A549 (cell line): ENCODE measurements around the gene EPN2.

Experiments used
- CBX8 ChIP-seq: fragments of 200-600 bp; sonication (generic); IDR thresholded peaks from 2 replicates; pipeline ENCODE4 v1.6.1; 2016
- MAX ChIP-seq: IDR thresholded peaks from 2 replicates; pipeline ENCODE4 v1.6.1; 2012
- MYC ChIP-seq: IDR thresholded peaks from 2 replicates; pipeline ENCODE4 v1.6.1; 2012; ENCODE audit warnings: mild to moderate bottlenecking, inconsistent platforms, low read length, improper control_type of control experiment, borderline replicate concordance
- NR3C1 ChIP-seq: fragments of >200 bp; sonication (Bioruptor Twin); formaldehyde crosslinking; IDR thresholded peaks from 3 replicates; pipeline ENCODE4 v1.6.1; 2017
- PBX3 ChIP-seq: IDR thresholded peaks from 2 replicates; pipeline ENCODE4 v1.6.1; 2012
- PHF8 ChIP-seq: fragments of 200-600 bp; sonication (generic); IDR thresholded peaks from 2 replicates; pipeline ENCODE4 v1.6.1; 2016; ENCODE audit warnings: low read depth, mild to moderate bottlenecking, antibody characterized with exemption, moderate library complexity, borderline replicate concordance
- POLR2A ChIP-seq: IDR thresholded peaks from 2 replicates; pipeline ENCODE4 v1.6.1; 2012; ENCODE audit warnings: mild to moderate bottlenecking, low read length
- RAD21 ChIP-seq, 2 experiments: fragments of >200 bp in 1 of 2; sonication (Bioruptor Twin) in 1 of 2; formaldehyde crosslinking in 1 of 2; IDR thresholded peaks in 1 of 2; conservative IDR thresholded peaks in 1 of 2; 2 replicates in 1 of 2; 3 replicates in 1 of 2; pipeline ENCODE4 v1.6.1; 2012 to 2018; ENCODE audit warnings: inconsistent platforms in 1 of 2
- RFX5 ChIP-seq: fragments of 450-650 bp; IDR thresholded peaks from 2 replicates; pipeline ENCODE4 v1.7.1; 2014; ENCODE audit warnings: antibody characterized with exemption, mild to moderate bottlenecking, moderate library complexity
- SREBF2 ChIP-seq: fragments of 450-650 bp; IDR thresholded peaks from 2 replicates; pipeline ENCODE4 v1.6.1; 2014; ENCODE audit warnings: mild to moderate bottlenecking, moderate library complexity
- ZSCAN20 ChIP-seq: fragments of 250-450 bp; sonication (Bioruptor Pico); IDR thresholded peaks from 2 replicates; pipeline ENCODE4 v1.8.0; 2022; ENCODE audit warnings: mild to moderate bottlenecking, moderate library complexity
- TF ChIP-seq, protein P1 (sequence below): fragments of >200 bp; sonication (Bioruptor Twin); formaldehyde crosslinking; IDR thresholded peaks from 3 replicates; pipeline ENCODE4 v1.5.1; 2016
- TF ChIP-seq, protein P2 (sequence below): fragments of 450-650 bp; IDR thresholded peaks from 2 replicates; pipeline ENCODE4 v1.6.1; 2014; ENCODE audit warnings: antibody characterized with exemption
- TF ChIP-seq, protein P3 (sequence below): fragments of 150-350 bp; IDR thresholded peaks from 2 replicates; pipeline ENCODE4 v1.6.1; 2014; ENCODE audit warnings: low read depth, mild to moderate bottlenecking, low read length

- TF ChIP-seq POLR2A (no peak), CBX8 (no peak), NR3C1 (no peak), RAD21 (conservative IDR thresholded peaks at IDR 0.05 in 1 of 2, IDR thresholded peaks at IDR 0.05 in 1 of 2) (no peak), MAX (no peak), MYC (no peak), PHF8 (no peak), ZSCAN20 (CRISPR knock-in tag) (no peak), RFX5 (no peak), SREBF2 (no peak), PBX3 (no peak)
- TF ChIP-seq, protein P1, sequence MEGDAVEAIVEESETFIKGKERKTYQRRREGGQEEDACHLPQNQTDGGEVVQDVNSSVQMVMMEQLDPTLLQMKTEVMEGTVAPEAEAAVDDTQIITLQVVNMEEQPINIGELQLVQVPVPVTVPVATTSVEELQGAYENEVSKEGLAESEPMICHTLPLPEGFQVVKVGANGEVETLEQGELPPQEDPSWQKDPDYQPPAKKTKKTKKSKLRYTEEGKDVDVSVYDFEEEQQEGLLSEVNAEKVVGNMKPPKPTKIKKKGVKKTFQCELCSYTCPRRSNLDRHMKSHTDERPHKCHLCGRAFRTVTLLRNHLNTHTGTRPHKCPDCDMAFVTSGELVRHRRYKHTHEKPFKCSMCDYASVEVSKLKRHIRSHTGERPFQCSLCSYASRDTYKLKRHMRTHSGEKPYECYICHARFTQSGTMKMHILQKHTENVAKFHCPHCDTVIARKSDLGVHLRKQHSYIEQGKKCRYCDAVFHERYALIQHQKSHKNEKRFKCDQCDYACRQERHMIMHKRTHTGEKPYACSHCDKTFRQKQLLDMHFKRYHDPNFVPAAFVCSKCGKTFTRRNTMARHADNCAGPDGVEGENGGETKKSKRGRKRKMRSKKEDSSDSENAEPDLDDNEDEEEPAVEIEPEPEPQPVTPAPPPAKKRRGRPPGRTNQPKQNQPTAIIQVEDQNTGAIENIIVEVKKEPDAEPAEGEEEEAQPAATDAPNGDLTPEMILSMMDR, result no peak
- TF ChIP-seq, protein P2, sequence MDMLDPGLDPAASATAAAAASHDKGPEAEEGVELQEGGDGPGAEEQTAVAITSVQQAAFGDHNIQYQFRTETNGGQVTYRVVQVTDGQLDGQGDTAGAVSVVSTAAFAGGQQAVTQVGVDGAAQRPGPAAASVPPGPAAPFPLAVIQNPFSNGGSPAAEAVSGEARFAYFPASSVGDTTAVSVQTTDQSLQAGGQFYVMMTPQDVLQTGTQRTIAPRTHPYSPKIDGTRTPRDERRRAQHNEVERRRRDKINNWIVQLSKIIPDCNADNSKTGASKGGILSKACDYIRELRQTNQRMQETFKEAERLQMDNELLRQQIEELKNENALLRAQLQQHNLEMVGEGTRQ, result no peak
- TF ChIP-seq, protein P3, sequence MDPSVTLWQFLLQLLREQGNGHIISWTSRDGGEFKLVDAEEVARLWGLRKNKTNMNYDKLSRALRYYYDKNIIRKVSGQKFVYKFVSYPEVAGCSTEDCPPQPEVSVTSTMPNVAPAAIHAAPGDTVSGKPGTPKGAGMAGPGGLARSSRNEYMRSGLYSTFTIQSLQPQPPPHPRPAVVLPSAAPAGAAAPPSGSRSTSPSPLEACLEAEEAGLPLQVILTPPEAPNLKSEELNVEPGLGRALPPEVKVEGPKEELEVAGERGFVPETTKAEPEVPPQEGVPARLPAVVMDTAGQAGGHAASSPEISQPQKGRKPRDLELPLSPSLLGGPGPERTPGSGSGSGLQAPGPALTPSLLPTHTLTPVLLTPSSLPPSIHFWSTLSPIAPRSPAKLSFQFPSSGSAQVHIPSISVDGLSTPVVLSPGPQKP, result no peak
Observed at GRCh38 chr17:19292377-19292711, 55.2 kb downstream of the EPN2 start.
